ENCODE measurements around the gene CFAP97D1.

Gene CFAP97D1

DNA sequence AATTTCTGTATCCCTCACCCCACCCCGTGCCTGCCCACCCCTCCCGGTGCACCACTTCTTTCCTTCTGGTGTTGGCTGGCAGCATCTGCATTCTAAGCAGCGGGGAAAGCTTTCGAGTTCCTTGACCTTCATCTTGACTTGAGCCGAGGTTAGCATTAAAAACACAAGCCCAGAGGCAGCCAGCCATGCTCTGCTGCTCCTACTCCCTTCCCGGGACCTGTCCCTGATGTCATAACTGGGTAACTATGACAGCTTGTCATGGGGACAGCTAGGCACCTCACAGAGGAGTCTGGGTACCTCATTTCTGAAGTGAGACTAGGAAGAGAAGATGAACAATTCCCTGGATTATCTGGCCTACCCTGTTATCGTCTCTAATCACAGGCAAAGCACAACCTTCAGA is at the start of gene CFAP97D1:
Gene CFAP97D1, plus strand, starts transcription at position 301 of the 400 bp plus-strand sequence. Its CDS starts 28 bp downstream, at position 329.
- DNase-seq = no peak

GRCh38 chr17:43732958-43733357 is 47.3 kb upstream of the CFAP97D1 start:
- no peak for DNase-seq

DNA sequence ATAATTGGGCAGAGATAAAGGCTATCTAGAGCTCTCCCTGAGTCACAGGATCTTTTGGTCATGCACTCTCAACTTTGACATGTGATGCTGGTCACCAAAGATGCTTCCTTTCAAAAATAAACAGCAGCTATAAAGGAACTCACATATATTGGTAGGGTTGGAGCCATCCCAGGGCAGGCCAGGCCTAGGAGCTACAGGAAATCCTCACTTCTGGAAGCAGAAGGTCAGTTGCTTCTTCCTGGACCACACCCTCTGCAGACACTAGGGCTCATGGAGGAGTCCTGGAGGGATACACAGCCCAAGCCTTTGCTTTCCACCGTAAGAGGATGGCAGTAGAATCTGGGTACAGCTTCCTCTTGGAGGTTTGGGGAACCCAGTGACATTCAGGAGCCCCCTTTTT is 46.3 kb upstream of the CFAP97D1 start:
- no peak for DNase-seq

- no peak for DNase-seq
Measured at GRCh38 chr17:43734376-43734775, 45.9 kb upstream of the CFAP97D1 start.

DNA sequence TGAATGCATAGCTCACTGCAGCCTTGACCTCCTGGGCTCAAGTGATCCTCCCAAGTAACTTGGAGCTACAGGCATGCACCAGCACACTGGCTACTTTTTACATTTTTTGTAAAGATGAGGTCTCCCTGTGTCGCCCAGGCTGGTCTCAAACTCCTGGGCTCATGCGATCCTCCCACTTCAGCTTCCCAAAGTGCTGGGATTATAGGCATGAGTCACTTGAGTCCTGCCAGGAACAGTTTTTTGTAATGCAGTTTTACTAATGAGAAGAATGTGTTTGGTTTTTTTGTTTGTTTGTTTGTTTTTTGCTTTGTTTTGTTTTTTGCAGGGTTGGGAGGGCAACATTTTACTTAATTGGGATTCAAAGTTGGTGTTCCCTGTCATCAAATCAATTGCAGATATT is 43.8 kb upstream of the CFAP97D1 start:
- no peak for DNase-seq

- DNase-seq = no peak
Measured at GRCh38 chr17:43737722-43738121, 42.5 kb upstream of the CFAP97D1 start.

DNA sequence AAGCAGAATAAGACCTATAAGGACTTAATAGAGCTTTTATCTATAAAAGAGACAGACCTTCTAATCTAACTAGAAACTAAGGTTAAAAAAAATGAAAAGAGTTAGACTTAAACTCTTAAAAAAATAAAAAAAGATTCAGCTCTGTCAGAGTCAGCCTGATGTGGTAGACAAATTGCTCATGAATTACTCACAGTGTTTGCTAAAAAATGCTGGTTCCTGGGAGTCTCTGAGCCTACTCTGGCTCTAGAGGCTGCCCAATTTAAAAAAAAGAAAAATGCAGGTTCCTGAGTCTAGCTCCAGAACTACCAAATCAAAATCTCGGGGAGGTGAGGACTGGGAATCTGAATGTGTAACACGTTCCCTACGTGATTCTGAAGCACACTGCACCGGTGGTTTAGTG is 39.7 kb upstream of the CFAP97D1 start:
- DNase-seq = no peak

GRCh38 chr17:43741636-43742035 is 38.6 kb upstream of the CFAP97D1 start:
- peak in 1 of 2 experiments; percentile 27 for DNase-seq

- DNase-seq = peak in 1 of 2 experiments; percentile 19
Measured at GRCh38 chr17:43745541-43745940, 34.7 kb upstream of the CFAP97D1 start.

GRCh38 chr17:43750153-43750552 is 30.1 kb upstream of the CFAP97D1 start:
- DNase-seq = no peak

- no peak for DNase-seq
Measured at GRCh38 chr17:43753493-43754129, 26.6 kb upstream of the CFAP97D1 start.

GRCh38 chr17:43754947-43755346 is 25.3 kb upstream of the CFAP97D1 start:
- DNase-seq = no peak

DNA sequence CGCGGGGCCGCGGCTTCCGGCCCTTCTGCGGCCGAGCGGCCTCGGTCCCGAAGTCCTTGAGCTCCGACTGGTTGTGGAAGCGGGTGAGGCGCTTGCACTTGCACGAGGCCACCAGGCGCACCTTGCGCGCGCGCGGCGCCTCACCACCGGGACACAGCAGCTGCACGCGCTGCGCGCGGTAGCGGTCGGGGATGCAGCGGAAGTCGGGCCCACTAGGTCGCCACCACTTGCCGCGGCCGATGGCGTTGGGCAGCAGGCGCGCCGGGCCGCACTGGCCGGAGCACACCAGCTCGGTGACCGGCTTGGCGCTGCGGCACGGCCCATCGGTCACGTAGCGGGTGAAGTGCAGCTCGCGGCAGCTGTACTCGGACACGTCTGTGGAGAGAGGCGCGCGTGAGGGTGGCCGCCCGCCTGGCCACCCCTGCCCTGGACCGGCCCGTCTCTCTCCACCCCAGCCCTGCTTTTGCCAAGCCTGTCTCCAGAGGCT is 24.8 kb upstream of the CFAP97D1 start:
- no peak for DNase-seq

- no peak for DNase-seq
Measured at GRCh38 chr17:43756201-43756600, 24.0 kb upstream of the CFAP97D1 start.

DNA sequence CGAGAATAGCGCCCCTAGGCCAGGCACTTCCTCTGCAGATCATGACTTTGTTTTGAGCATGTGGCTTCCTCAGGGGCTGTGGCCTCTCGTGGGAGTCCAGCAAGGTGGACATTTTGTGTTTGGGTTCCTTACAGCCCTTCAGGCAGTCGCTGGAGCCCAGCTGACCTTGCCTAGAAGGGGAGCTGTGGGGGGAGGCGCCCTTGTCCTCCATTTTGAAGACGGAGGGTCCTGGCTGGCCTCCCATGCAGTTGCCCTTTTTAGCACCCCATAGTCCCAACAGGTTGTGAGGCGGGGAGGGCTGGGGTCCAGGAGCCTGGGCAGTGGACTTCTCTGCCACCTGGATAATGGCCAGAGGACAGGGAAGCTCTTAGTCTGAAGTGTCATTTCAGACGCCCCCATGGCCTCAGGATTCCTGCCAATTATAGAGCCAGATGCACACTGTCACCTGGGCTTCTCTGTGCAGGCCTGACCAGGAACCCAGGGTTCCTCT is 23.0 kb upstream of the CFAP97D1 start:
- no peak for DNase-seq

DNA sequence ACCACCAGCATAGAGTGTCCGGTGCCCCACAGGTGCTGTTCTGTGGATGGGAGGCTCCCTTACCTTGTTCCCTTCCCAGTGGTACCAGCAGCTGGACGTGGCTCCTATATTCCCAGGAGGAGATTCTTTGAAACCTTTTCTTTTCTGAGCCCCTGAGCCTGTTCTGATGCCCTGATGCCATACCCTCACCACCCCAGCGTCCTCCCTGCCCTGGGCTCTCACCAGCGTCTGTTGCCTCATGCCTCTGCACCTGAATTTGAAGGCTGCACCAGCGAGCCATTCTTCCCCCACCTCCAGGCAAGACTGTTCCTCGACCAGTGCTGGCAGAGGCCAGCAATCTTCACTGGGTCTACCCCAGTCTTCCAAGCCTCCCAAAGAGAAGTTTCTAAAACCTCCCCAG is 22.1 kb upstream of the CFAP97D1 start:
- no peak for DNase-seq

DNA sequence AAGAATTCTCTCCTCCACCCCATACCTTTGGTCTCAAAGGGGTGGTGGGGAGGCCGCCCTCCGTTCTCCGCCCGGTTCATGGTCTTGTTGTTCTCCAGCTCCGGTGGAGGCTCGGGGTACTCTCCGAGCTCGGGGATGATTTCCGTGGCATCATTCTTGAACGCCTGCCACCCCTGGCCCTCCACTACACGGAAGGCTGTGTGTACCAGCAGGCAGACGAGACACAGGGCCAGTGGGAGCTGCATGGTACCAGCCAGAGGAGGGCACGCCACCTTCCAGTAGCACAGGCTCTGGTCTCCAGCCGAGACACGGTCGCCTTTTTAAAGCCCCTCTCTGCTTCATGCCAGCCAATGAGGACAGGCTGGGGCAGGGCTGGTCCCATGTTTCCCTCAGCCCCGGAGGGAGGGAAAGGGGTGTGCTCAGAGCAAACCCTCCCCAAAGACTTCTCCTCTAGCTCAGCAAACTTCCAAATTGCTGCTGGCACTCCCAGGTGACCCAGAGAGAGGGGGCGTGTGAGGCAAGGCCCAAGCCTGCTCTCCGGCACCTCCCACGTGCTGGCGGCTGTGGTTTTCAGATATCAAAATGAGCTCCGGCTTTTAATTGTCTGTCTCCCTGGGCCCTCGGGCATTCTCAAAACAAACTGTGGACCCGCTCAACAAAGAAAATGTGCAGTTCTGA is 21.6 kb upstream of the CFAP97D1 start, which contains the start of gene SOST:
Gene SOST, minus strand, starts transcription at position 295 of the 678 bp plus-strand sequence. Its CDS starts 50 bp downstream, at position 245.
- no peak for DNase-seq

- DNase-seq = no peak
Measured at GRCh38 chr17:43759836-43760235, 20.4 kb upstream of the CFAP97D1 start.

DNA sequence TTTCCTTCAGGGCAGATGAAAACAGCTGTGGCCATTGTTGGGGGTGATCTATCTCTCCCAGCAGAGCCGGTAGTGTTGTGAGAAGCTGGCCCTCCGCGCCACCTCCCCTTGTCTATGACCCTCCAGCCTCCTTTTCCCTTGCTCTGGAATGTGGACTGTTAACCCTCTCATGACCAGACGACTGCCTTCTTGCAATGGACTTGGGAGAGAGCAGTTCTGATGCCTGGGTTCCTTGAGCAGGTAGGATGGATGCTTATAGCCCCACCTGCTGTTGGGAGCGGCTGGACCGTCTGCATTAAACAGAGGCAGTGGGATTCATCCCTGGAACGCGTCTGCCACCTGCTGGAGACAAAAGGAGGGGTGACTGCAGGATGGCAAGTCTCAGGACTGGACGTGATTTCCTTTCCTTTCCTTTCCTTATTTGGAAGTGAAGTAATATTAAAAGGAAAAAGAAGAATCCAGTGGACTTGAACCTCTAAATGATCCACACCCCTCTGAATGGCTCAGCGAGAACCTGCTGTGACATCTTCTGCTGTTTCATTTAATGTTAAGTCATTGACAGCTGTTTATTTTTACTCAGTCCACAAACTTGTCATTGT is 19.9 kb upstream of the CFAP97D1 start:
- DNase-seq = peak; percentile 77 to 83

GRCh38 chr17:43766413-43767052 is 13.7 kb upstream of the CFAP97D1 start:
- DNase-seq = peak; percentile 19 to 64

GRCh38 chr17:43767053-43767712 is 13.1 kb upstream of the CFAP97D1 start:
- no peak for DNase-seq

GRCh38 chr17:43767713-43768059 is 12.5 kb upstream of the CFAP97D1 start:
- DNase-seq = no peak

DNA sequence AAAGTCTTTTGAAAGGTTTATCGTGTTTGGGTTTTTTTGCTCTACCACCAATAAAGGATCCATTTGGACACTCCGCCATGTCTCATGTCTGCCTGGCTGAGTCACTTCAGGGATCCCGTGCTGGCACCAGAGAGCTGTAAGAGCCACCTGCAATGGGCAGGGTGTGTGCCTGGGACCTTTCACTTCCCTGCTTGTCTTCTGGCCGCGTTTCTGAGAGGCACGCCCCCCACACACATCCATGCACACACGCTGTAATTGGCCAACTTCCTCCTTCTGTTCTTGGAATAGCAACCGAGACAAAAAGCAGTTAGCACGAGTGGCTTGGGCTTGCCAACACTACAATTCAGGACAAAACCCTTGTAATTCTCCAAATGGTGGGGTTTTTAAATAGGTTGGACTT is 11.9 kb upstream of the CFAP97D1 start:
- peak; percentile 95 for DNase-seq

All from Kasumi-1 (cell line).